Cortex of kidney (tissue), 1 donor: ENCODE measurements around the gene UBE2G2.

Experiments
- DNase-seq: peaks from one replicate; lab custom pipeline; 2025; lab: John Stamatoyannopoulos, UW

Gene UBE2G2

GRCh38 chr21:44763451-44764318 is 37.9 kb downstream of the UBE2G2 start:
- no peak for DNase-seq

GRCh38 chr21:44763050-44763378 is 38.6 kb downstream of the UBE2G2 start:
- no peak for DNase-seq

DNA sequence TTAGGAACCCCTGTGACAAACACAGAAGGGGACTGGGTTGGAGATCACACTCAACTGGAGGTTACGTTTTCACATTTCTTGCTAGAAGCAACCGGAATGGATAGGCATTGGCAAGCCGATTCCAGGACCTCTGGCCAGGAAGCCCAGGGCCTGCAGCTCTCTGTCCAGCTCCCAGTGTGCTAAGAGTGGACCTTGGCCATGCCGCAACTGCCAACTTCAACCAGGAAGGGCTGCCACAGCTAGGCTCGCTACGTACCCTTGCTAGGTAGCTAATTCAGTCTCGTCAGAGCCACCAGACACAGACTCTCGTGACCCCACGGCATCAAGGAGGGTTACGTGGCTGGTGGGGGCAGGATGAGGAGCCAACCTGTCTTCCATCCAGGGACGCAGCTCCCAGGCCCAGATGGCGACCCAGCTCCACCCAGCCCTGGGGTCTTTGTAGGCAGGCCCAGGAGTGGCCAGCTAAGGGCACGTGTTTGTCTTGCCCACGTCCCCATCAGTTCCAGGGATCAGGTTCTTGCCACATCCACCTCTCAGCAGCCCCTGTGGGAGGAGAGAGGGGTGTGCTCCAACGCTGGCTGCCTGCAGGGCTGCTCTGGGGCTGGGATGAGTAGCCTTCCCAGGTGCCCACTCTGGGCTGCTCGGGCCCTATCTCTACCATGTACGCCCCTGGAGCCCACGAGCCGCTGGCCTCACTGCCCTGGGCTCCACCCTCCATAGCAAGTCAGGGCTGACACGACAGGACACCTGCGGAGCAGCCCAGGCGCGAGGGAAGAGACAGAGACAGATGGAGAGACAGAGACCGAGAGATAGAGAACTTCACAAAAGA is 39.2 kb downstream of the UBE2G2 start:
- DNase-seq, result no peak

DNA sequence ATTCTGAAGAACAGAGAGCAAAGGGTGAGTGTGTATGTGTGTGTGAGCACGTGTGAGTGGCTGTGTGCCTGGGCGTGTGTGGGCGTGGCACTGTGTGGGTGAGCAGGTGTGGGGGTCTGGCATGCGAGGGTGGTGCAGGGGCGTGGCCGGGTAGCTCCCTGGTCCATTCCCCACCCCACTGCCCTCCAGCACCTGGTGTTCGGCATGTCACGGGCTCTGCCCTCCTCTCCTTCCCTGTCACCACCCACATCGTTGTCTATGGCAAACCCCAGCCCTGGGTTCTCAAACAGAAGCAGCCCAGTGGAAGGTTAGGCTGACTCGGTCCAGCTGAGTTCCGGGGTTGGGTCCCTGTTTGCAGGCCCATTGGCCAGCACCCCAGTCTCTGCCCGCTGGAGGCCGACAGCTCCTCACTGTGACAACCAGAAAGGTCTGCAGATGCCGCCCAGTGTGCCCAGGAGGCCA is 39.8 kb downstream of the UBE2G2 start:
- DNase-seq, result no peak

DNA sequence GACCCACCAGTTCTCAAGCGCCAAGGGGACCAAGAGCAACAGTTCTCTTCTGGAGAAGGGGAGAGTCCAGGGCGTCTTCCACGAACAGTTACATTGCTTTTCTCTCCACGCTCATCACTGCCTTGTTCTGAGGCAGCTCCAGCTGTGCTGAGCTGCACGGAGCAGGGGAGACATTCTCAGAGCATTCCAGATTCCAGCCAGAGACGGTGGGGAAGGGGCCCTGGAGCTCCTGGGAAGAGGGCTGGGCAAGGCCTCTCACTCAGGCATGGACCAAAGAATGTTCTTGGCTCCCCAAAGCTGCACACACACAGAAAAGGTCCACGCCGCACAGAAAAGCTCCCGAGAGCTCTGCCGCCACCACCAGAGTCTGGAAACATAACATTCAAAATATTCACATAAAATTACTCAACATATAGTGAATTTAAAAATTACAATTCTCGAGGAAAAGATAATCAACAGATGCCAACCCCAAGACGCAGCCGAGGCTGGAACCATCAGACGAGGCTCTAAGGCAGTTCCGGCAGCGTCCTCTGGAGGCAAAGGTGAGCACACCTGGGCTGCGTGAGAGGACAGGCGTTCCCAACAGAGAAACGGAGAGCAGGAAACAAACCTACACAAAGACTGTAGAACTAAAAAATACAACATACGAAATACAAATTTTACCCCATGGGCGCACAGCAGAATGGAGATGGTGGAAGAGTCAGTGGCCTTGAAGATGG is 40.5 kb downstream of the UBE2G2 start:
- DNase-seq, result no peak

GRCh38 chr21:44760376-44760775 is 41.2 kb downstream of the UBE2G2 start:
- DNase-seq, result no peak

DNA sequence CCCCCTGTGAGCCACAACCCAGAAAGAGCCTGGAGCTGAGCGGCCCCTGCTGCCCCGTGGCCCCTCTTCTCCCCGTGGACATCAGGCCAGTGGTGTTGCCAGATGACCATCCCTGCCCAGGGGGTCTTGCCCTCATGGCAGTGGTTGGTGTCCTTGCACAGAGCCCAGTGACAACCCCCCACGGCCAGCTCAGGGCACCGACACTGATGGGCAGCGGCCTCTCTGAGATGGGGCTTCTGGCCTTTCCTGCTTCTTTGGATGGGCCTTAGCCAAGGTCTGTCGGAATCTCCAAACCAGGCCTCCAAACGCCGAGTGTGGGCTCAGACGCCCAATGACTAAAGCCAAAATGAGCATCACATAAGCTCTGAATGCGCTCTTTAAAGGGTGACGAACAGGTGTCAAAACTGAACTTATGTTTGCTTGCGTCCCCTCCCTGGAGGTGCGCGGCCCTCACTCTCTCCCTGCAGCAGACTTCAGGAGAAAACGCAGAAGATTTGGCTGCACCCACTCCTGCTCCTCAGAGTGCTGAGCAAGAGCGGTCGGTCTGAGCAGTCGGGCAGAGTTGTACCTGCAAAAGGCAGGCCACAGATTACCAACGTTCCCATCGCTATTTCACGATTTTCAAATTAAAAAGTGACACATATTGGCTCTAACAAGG is 41.9 kb downstream of the UBE2G2 start:
- DNase-seq, result no peak

DNA sequence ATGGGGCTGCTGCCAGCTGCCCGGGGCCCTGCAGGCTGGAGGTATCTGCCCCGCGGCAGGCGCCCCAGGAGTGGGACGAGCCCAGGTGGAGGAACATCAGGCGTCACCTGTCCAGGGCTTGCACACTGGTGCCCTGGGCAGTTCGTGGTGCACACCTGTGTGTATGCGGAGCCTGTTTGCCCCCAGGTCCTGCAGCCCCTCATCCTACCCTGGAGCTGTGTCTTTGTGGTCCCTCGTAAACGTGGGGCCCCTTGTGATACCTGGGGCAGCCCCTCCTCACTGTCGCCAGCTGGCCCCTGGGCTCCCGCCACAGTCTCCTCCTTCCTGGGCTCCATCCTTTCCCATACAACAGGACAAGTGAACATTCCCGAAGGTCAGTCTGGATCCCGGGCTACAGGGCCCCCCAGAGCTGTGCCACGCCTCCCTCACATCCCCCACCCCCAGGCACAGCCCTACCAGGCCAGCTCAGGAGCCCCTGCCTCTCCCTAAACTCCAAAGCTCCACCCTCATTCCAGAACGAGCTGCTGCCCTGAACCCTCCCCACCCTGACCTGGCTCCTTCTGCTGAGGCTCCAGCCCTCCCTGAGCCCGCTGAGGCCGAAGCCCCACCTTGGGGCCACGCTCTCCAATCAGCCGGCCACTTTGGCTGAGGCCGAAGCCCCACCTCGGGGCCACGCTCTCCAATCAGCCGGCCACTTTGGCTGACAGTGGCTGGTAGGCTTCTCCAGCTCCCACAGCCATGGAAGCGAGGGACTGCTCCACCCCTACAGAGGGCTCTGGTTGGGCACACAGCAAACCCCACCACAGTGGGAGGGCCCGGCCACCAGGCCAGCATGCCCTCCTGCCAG is 42.6 kb downstream of the UBE2G2 start:
- DNase-seq, result no peak

- DNase-seq, result no peak
Observed at GRCh38 chr21:44758141-44758561, 43.5 kb downstream of the UBE2G2 start.

- DNase-seq, result no peak
Observed at GRCh38 chr21:44757731-44758130, 43.9 kb downstream of the UBE2G2 start.

DNA sequence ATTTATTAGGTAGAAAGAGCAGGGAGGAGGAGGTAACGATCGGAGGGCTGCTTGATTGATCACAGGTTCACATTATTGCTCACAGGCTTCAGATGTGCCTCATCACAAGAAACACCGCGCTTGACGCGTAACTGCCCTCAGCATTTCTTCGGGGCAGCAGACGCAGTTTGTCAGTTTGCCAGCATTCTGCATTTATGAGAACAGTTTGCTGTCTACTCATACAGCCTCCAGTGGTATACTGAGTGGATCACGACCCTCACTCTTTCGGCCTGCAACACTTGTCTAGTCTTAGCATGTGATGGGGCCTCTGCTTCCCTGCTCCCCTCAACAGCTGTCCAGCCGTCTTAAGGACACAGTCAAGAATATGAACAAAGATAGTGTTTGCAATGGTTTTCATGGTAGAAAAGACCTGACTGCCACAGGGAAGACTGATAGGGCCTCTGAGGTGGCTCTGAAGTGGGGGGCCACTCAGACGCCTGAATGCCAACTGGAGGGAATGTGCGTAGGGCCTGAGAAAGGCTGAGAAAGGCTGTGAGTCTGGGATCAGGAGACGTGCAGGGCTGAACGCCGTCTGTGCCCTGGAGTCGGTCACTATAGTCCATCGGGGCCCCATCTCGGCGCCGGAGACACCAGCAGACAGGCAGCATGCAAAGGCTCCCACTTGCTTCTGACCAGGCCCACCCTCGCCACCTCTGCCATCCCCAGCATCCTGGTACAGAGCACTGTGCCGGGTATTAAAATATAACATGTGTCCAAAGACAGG is 45.0 kb downstream of the UBE2G2 start:
- no peak for DNase-seq

GRCh38 chr21:44755227-44755626 is 46.4 kb downstream of the UBE2G2 start:
- DNase-seq, result no peak

DNA sequence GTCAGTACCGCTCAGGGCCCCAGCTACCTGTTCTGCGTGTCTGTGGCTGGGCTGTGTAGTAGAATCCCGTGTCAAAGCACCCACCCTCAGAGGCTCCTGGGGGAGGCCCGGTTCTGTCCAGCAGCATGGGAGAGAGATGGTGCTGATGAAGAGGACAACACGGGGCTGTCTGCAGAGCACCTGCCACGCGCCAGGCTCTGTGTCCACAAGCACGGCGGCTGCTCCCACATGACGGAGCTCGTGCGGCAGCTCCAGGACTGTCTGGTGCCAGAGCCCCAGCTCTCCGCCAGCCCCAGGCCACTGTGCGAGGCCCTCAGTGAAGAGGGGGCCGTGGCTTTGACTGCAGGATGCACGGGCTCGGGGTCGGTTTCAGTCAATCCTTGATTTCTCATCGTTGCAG is 48.3 kb downstream of the UBE2G2 start:
- DNase-seq, result no peak

GRCh38 chr21:44752671-44753235 is 48.9 kb downstream of the UBE2G2 start:
- no peak for DNase-seq

GRCh38 chr21:44751799-44752636 is 49.6 kb downstream of the UBE2G2 start:
- no peak for DNase-seq

DNA sequence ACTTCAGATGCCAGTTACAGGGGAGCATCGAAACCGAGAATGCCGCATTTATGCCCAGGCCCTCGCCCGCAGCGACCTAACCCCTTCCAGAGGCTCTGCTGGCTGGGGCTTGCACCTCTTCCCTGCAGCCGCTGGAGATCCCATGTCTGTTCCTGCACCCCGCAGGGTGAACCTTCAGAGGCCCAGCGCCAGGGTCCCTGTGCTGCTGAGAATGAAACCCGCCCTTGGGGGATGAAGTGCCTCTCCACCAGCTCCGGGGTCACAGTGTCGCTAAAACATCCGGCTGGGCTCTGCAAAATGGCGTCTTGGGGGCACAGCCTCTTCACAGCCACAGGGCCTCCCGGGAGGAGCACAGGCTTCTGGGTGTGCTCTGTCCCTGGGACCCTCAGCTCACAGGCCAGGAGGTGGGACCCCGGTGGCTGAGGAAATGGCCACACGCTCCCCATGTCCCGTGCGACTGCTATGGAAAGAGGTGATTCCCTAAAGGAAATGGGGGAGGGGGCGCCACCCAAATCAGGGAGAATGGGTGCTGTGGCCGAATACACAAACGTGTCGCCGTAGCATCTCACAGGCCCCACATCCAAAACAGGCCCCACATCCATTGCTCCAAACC is 50.3 kb downstream of the UBE2G2 start:
- DNase-seq, result no peak

GRCh38 chr21:44750675-44751025 is 51.0 kb downstream of the UBE2G2 start:
- no peak for DNase-seq
